ENCODE results near the gene MNS1. TPM values are rescaled to one million over a fixed set of nuclear protein-coding genes. Genes with fewer than 3 reads are reported as not detected.

MNS1 gene
- 3.5 and 4.0 TPM in 2 replicates for total RNA-seq

GRCh38 chr15:56464893-56465520 lies at the start of gene MNS1:
Gene MNS1, minus strand, starts transcription at chr15:56465137. Its CDS starts 165 bp downstream, at chr15:56464972.

Other genes starting within 250 kb of the MNS1 start
- 2.2 and 4.6 TPM in 2 replicates for gene RFX7, start 221.3 kb downstream of the MNS1 start, total RNA-seq
- gene TEX9, start 99.7 kb downstream of the MNS1 start, total RNA-seq = 4.2 and 6.2 TPM in 2 replicates